GM19043 (cell line): ENCODE measurements around the gene FANCI.
"Not testable (repeated sequence)": the region's sequence is repeated elsewhere in the genome, so short reads cannot be mapped to it uniquely, and the experiment has no call there.

ENCODE experiments used
- ATAC-seq: cut with Tn5 transposase; IDR thresholded peaks from one replicate; pipeline ENCODE4 v1.9.1; 2021; ENCODE audit warnings: low read depth; ENCODE audit not compliant: unreplicated experiment

The FANCI gene

DNA sequence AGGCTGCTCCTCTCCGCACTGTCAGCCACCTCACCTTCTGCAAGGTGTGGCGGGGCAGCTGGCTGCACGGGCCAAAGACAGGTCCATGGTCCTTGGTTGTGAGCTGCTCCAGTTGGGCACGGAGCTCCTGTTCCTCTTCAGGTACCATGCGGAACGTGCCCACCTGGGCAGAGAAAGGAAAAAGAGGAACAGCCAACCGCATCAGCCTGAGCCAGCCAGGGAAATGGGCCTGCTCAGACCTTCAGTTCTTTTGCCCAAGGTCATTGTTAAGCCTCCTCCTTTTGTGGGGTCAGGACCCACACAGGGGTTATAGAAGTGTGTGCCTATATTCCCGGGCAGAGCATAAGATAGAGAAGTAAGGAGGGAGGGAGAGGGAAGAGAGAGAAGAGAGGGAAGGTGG lies 25.2 kb upstream of the FANCI start:
- no peak for ATAC-seq

DNA sequence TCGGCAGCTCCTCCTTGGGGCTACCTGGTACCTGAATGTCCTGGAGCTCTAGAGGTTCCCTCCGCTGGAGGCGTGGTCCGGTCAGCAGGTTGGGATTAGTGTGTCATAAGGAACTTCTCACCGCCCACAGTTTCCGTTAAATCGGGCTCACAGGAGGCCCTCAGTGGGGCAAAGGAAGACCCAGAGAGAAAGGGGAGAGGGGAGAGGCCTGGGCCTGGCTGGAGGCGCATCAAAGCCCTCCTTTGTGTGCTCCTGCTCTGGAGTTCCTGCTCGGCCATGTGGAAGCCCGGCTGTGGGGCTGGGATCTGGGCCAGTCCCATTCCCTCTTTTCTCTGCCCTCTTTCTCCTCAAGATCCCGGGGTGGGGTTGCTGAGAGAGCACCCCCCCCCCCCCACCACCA lies 22.2 kb upstream of the FANCI start, which contains the start of gene RLBP1:
Gene RLBP1, minus strand, starts transcription at position 37 of the 400 bp plus-strand sequence. CDS start 2,604 bp downstream, outside the sequence.
- no peak for ATAC-seq

DNA sequence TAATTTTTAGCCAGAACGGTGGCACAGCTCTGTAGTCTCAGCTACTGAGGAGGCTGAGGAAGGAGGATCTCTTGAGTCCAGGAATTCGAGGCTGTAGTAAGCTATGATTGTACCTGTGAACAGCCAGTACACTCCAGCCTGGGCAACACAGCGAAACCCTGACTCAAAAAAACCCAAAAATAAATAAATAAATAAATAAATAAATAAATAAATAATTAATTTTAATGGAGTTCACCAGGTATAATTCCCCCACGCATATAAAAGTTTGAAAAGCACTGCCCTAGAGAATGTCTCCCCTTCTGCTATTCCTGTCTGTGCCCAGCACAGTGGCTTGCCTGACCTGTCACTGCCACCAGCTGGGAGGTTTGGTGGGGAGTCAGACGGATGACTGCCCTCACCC lies 18.2 kb upstream of the FANCI start:
- ATAC-seq, result no peak

DNA sequence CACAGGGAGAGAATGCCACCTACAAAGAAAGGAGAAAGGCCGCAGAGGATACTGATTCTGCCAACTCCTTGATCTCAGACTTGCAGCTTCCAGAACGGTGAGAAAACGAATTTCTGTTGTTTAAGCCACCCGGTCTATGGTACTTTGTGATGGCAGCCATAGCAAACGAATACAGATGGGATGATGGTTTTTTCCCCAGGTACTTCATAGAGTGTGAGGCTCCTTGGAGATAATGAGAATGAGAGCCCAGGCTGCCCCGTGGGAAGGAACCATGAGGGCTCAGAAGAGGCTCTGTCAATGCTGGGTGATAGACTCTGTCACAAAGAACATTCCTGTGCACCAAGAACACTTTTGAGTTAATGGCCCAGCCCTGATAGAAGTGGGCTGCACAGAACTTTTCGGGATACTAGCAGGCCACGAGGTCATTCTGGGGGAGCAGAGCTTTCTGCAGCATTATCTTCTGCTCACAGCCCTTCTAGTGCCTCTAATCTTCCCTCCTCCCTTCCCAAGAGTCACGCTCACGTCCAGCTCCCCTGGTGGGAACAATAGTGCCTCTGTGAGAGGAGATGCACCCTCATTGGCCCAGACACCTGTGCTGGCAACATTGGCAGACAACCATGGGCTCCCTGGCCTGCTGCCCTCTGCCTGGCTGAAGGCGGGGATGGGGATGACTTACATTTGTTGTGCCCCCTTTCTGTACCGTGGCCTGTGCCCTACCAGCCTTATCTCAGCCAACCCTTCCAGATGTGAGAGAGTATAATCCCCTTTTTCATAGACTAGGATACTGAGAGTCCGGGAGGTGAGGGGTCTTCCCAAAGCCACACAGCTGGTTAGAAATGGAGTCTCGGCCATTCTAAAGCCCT lies 17.2 kb upstream of the FANCI start:
- ATAC-seq, result no peak

DNA sequence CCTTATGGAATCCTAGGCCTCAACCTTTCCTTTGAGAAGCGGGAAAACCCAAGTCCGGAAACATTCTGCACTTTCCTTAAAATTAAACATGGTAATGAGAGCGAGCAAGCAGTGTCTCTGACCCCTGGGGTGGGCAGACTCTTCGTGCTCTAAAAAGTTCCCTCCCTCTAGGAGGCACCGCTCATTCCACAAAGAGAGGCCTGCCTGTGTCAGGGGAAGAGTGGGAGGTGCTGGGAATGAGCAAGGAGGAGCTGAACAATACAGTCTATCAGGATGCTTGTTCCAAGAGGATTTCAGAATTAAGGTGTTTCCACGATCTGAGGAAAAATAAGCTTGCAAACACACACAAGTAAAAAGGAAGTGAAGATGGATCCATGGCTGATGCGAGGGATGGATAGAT lies 16.4 kb upstream of the FANCI start:
- ATAC-seq, result no peak

DNA sequence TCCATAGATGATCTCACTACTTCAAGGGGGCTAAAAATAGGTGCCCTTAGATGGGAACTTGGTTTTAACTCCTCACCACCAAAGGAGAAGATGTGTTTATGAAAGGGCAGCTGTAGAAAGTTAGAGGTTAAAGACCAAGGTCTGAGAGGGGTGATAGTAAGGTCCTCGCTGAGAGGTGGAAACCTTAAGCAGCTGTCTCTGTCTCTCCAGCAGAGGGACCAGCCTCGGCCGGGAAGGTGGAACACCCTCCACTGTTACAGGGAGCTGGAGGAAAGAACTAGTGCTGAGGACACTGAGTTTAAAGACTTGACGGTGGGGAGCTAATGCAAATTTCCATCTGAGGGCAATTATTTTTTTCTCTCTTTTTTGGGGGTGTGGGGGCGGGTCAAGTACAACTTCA lies 13.5 kb upstream of the FANCI start:
- no peak for ATAC-seq

DNA sequence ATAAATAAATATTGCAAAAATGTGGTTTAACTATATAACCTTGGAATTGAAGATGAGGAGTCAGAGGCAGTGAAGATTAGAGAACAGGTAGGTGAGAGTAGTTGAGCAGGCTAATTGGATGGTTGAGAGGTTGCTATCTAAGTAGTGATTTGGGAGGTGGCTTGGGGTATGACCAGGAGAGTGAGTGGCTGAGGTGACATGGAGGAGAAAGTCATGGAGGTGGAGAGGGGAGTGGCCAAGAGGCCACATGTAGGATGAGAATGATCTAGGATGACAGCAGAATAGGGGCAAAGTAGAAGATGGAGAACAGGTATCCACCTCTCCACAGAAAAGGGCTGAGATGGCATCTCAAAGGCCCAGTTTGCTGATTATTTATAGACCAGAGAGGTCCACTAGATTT lies 11.9 kb upstream of the FANCI start:
- ATAC-seq, result no peak

DNA sequence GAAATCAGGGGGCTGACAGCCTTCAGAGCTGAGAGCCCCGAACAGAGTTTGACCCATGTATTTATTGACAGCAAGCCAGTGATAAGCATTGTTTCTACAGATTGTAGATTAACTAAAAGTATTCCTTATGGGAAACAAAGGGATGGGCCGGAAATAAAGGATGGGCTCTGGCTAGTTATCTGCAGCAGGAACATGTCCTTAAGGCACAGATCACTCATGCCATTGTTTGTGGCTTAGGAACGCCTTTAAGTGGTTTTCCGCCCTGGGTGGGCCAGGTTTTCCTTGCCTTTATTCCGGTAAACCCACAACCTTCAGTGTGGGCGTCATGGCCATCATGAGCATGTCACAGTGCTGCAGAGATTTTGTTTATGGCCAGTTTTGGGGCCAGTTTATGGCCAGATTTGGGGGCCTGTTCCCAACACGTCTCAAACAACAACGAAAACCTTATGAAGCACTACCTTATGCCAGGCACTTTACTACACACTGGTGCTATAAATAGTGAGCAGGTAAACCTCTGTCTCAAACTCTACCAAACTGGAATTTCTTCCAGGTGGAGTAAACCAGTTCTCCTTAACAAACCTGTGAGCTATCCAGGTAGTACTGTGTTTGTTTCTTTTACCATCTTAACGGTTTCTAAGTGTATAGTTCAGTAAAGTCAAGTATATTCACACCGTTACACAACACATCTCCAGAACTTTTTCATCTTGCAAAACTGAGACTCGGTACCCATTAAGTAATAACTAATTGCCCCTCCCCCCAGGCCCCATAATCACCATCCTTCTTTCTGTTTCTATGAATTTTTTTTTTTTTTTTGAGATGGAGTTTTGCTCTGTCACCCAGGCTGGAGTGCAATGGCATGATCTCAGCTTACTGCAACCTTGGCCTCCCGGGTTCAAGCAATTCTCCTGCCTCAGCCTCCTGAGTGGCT lies 3.6 kb upstream of the FANCI start:
- not testable (repeated sequence) for ATAC-seq

DNA sequence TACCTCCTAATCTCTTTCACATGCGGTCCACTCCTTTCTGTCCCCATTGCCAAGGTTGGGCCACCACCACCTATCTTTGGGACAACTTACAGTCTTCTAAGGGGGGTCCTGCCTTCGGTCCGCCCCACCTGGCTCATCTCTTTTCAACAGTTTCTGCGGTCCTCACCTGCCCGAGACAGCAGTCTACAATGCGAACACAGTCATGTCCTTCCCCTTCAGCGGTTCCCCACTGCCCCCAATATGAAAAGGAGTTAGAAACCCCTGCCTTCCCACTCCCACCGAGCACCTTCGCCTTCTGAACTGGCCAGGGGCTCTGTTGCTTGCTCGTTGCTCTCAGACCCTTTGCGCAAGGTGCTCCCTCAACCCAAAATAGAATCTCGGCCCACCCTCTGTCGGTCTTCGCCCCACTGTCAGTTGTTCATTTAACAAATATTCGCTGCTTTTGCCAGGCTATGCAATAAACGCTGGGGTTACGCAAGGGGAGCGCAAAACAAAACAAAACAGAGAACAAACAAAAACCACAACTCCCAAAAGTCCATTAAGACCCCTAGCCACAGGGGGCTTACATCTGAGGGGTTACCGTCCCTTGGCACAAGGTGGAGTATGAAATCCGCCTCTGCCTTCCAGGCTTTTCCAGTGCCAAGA lies 611 bp upstream of the FANCI start:
- no peak for ATAC-seq

DNA sequence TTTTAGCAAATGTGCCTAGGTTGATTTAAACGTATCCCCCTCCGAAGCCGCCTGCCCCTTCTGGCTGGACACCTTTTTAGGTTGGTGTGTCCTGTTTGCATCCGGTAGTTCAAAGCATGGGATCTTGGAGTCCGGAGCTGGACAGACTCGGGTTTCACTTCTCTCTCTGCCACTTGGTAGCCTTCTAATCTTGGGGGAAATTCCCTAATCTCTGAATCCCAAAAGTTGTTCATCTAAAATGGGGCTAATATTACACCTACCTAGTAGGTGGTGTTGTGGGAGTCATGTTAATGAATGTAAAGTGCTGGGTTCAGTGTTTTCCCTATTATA lies 760 bp downstream of the FANCI start:
- ATAC-seq, result no peak

DNA sequence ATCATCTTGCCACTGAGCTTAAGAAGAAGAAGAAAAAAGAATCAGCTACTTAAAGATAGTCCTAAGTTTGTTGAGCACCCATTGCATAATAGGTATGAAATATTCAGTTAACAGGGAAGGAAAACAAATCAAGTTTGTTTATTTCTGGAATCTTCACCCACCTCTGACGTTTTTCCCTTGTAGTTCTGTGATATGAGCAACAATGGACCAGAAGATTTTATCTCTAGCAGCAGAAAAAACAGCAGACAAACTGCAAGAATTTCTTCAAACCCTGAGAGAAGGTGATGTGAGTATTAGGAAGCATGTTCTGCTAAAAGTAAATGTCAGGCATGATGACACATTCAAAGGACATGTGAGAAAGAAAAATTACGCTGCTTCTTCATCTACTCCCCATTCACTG lies 3.7 kb downstream of the FANCI start:
- no peak for ATAC-seq

DNA sequence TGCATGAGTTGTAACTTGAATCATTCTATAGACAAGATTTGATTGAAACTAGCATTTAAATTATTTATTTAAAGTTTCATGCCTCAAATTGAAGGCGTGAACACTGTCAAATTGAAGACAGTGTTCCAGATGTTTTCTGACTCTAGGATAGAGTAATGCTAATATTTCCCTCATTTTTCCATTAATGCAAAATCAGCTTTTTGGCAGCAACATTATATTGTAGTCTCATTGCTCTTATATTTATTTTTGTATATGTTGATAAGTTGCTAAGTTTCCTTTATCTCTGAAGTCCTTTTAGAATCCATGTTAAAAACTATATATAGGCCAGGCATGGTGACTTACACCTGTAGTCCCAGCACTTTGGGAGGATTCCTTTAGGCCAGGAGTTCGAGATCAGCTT lies 4.8 kb downstream of the FANCI start:
- no peak for ATAC-seq

DNA sequence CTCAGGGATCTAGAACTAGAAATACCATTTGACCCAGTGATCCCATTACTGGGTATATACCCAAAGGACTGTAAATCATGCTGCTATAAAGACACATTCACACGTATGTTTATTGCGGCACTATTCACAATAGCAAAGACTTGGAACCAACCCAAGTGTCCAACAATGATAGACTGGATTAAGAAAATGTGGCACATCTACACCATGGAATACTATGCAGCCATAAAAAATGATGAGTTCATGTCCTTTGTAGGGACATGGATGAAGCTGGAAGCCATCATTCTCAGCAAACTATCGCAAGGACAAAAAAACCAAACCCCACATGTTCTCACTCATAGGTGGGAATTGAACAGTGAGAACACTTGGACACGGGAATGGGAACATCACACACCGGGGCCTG lies 6.4 kb downstream of the FANCI start:
- ATAC-seq, result not testable (repeated sequence)

DNA sequence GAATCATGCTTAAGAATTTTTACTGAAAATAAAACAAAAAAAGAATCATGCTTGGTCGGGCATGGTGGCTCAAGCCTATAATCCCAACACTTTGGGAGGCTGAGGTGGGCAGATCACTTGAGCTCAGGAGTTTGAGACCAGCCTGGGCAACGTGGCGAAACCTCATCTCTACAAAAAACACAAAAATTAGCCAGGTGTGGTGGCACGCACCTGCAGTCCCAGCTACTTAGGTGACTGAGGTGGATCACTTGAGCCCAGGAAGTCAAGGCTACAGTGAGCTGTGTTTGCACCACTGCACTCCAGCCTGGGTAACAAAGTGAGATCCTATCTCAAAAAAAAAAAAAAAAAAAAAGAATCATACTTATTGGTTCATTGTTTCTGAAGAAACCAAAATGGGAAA lies 33.5 kb downstream of the FANCI start:
- ATAC-seq, result not testable (repeated sequence)

DNA sequence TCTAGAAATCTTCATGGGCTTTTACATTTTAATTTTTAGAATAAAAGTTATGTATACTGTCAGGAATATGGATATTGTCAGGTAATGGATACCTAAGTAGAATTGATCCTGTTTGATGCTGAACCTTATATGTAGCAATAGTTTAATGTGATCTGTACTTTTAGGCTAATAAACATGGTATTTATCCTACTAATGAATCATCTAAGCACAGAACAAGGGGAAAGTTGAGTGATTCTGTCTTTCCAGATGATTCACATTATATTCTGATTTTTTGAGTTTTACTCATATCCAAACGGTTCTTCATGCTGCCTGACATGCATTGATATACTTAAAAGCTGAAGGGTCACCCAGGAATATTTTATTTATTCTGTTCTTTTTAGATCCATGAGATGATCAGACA lies 34.5 kb downstream of the FANCI start:
- no peak for ATAC-seq

DNA sequence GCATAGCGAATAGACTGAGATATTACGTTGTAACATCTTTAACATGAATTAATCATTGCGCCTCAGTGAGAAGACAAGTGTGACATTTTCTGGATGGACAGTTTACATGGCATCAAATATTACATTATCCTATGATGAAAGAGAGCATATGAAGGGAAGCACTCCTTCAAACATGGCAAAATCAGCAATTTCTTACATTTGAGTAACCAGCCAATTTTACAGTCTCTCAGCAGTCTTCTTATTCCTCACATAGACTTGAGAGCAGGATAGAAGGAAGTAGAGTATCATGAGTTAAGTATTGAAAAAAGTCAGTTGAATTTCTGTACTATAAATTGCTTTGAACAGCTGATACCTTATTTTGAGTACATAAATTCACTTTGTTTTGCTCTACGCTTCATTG lies 38.9 kb downstream of the FANCI start:
- no peak for ATAC-seq

DNA sequence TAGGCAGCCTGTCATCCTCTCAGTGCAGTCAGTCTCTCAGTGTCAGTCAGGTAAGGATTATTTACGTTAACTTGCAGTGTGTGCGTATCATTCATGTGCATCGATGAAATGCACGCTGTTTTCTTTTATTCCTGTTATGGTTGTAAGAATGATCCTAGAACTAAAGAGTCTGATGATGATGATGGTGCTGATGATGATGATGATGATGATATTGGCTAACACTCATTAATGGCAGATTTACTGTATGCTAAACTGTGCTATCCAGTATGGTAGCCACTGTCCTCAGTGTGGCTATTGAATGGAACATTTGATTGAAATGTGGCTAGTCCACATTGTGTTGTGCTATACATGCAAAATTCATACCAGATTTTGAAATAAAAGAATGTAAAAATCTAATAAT lies 39.4 kb downstream of the FANCI start:
- ATAC-seq, result no peak

DNA sequence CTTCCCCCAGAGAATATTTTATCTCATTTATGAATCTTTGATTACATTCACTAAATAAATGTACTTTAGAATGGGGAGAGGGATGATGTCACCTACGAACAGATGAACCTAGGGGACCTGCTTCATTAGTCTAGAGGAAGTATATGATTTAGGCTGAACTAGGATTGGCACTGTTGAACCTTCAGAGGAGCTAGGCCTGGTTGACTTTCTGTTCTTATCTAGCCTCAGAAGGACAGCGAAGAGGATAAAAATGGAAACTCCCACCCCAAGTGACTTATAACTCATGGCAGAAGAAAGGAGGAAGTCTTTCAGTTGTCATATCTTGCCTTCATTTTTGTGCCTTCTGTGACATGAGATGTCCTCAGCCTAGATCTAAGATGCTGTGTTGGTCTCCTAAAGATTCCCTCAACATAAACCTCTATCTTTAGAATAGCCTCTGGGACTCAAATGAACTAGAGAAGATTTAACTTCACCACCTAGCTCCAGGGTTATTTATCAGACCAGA lies 48.2 kb downstream of the FANCI start:
- no peak for ATAC-seq

DNA sequence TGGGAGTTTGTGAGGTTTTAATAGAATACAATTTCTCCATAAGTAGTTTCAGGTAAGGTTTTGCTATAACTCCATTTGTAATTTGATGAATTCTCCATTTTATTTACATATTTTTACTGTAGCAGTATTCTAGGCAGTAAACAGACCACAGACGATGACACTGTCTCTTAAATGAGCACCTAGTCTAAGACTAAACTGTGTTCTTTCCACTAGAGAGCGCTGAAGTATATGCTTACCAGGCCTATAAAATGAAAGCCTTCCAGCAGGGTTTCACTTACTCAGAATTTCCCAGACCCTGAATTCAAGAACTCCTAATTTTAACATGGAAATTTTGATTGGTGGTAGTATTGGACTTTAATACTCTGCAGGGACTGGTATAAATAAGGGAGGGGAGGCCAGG lies 49.2 kb downstream of the FANCI start:
- ATAC-seq, result no peak

DNA sequence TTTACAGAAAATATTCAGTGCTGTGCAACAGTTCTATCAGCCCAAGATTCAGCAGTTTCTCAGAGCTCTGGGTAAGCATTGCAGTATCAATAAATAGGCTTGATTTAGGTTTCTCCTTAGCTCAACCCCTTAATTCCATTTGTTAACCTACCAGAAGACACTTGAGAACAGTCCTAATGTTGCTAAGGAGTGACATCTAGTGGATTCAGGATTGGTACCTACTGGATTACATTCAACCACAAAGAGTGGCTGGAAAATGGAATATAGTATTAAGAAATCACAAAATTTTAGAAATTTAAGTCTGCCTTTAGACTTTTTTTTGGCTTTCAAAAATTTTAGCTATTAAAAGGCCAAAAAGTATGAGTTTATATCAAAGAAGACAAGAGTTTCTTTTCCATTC lies 56.1 kb downstream of the FANCI start:
- no peak for ATAC-seq
